HG03457 (cell line): ENCODE results near the gene C11orf52.
"Not testable (repeated sequence)": the region's sequence is repeated elsewhere in the genome, so short reads cannot be mapped to it uniquely, and the experiment has no call there.

Experiments
- ATAC-seq: cut with Tn5 transposase; IDR thresholded peaks from one replicate; pipeline ENCODE4 v1.9.1; 2021; ENCODE audit warnings: moderate number of reproducible peaks; ENCODE audit not compliant: unreplicated experiment

C11orf52 gene

GRCh38 chr11:111912535-111912934, 6.2 kb upstream of the C11orf52 start, which contains the start of gene HSPB2:
Gene HSPB2 (plus strand): TSS chr11:111912734. CDS start chr11:111912830, 96 bp downstream.
- no peak for ATAC-seq

GRCh38 chr11:111913031-111913861, 5.5 kb upstream of the C11orf52 start:
- no peak for ATAC-seq

GRCh38 chr11:111913997-111914396, 4.7 kb upstream of the C11orf52 start:
- ATAC-seq: no peak

GRCh38 chr11:111916768-111917167, 1.9 kb upstream of the C11orf52 start:
- ATAC-seq: no peak

- ATAC-seq: no peak
These were observed 1.4 kb upstream of the C11orf52 start for GRCh38 chr11:111917312-111917711.

- ATAC-seq: no peak
These were observed 925 bp upstream of the C11orf52 start for GRCh38 chr11:111917788-111918187.

GRCh38 chr11:111920908-111921307, 2.2 kb downstream of the C11orf52 start:
- ATAC-seq: no peak

GRCh38 chr11:111921541-111922230, 3.0 kb downstream of the C11orf52 start:
- no peak for ATAC-seq

- ATAC-seq: no peak
These were observed 4.1 kb downstream of the C11orf52 start for GRCh38 chr11:111922803-111923202.

GRCh38 chr11:111923351-111923788, 4.7 kb downstream of the C11orf52 start:
- no peak for ATAC-seq

- no peak for ATAC-seq
These were observed 5.2 kb downstream of the C11orf52 start for GRCh38 chr11:111923951-111924350.

- no peak for ATAC-seq
These were observed 7.2 kb downstream of the C11orf52 start for GRCh38 chr11:111925953-111926352.

GRCh38 chr11:111926505-111927391, 8.0 kb downstream of the C11orf52 start:
- ATAC-seq: peak; percentile 88

- no peak for ATAC-seq
These were observed 11.8 kb downstream of the C11orf52 start for GRCh38 chr11:111930472-111930871.

- ATAC-seq: no peak
These were observed 13.9 kb downstream of the C11orf52 start for GRCh38 chr11:111932611-111932950.

GRCh38 chr11:111933176-111933575, 14.5 kb downstream of the C11orf52 start:
- not testable (repeated sequence) for ATAC-seq

GRCh38 chr11:111933872-111934271, 15.2 kb downstream of the C11orf52 start:
- ATAC-seq: no peak

GRCh38 chr11:111934306-111934705, 15.6 kb downstream of the C11orf52 start:
- ATAC-seq: no peak

GRCh38 chr11:111935317-111936039, 16.8 kb downstream of the C11orf52 start:
- ATAC-seq: no peak

GRCh38 chr11:111936040-111936540, 17.4 kb downstream of the C11orf52 start:
- no peak for ATAC-seq
